ENCODE results near the gene ADAM12.

DNA sequence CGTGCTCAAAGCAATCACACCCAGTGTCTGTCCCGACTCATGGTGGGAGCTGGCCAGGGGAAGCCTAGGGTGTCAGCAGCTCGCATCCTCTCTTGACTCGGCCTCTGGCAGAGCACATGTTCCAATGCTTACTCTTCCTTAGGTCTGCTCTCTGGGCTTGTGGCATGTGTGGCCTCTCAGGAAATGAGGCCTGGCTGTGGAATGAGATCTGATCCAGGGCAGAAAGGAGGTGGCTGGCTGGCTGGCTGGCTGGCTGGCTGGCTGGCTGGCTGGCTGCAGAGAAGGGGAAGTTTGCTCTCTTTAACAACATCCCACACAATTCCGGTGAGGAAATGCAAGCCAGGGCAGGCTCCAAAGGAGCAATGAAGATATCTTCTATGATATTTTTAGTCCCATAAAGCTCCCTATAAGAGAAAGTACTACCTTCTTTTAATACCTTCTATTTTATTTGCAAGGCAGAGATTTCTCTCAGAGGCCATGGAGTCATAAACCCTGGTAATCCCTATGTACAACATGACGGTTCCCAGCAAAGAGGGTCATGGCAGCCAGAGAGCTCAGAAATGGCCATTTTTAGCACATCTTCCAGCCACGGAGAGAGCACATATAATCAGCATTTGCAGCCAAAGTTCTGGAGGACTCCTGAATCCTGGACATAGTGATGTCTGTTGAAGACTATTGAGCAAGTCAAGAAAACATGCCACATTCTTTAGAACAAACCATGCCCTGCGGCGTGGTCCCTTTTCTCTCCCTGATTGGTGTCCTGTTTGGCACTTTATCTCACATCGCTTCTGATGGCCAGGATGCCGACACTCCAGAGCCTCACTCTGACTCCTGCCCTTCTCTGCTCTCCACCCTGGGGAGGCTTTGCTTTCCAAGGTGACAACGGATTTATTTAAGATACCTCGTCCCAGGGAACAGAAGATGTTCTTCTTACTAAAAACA lies 338.2 kb downstream of the ADAM12 start:
- TF ChIP-seq EZH2 (IDR thresholded peaks at IDR 0.05; ENCODE audit: borderline replicate concordance, control insufficient read depth, low read depth, low read length), result no peak
- TF ChIP-seq ZNF24 (IDR thresholded peaks at IDR 0.05), result no peak

Data from GM12878 (cell line).